C4-2B (cell line): ENCODE measurements around the gene HLCS.

Source experiments
- ZFX ChIP-seq: fragments of 450-650 bp; IDR thresholded peaks from 2 replicates; pipeline ENCODE4 v1.6.1; 2017
- TF ChIP-seq, protein P1 (sequence below): fragments of 450-650 bp; conservative IDR thresholded peaks from 2 replicates; pipeline ENCODE4 v1.5.1; 2017; ENCODE audit warnings: mild to moderate bottlenecking

DNA sequence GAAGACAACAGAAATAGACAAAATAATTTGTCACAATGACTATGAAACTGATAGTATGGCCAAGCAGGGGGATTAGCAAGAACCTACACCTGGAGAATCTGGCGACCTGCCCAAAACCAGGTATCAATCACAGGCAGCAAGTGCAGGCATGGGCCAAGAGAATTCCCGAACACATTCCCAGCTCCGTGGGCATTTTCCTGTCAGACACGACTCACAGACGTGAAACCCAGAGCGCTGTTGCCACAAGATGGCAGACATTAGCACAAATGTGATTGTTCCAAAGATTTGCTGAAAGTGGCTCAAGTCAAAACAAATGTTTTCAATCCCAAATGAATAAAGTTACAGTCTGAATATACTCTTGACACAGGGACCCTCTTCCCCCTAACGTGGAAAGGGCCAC lies 36.8 kb downstream of the HLCS start:
- TF ChIP-seq, protein P1, sequence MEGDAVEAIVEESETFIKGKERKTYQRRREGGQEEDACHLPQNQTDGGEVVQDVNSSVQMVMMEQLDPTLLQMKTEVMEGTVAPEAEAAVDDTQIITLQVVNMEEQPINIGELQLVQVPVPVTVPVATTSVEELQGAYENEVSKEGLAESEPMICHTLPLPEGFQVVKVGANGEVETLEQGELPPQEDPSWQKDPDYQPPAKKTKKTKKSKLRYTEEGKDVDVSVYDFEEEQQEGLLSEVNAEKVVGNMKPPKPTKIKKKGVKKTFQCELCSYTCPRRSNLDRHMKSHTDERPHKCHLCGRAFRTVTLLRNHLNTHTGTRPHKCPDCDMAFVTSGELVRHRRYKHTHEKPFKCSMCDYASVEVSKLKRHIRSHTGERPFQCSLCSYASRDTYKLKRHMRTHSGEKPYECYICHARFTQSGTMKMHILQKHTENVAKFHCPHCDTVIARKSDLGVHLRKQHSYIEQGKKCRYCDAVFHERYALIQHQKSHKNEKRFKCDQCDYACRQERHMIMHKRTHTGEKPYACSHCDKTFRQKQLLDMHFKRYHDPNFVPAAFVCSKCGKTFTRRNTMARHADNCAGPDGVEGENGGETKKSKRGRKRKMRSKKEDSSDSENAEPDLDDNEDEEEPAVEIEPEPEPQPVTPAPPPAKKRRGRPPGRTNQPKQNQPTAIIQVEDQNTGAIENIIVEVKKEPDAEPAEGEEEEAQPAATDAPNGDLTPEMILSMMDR, result no peak
- TF ChIP-seq ZFX, result no peak
